Mucosa of gallbladder (tissue), 1 donor: ENCODE data around the gene TAOK2. TPM values are rescaled to one million over a fixed set of nuclear protein-coding genes. Genes with fewer than 3 reads are reported as not detected.
"Not testable (repeated sequence)": the region's sequence is repeated elsewhere in the genome, so short reads cannot be mapped to it uniquely, and the experiment has no call there.

Experiments
- DNase-seq: peaks from one replicate; pipeline ENCODE4 v3.0.0-alpha.2; 2020; ENCODE audit warnings: low spot score
- total RNA-seq: library from RNA; stranded (reverse); gene quantifications from one replicate; pipeline ENCODE4 v1.2.1, GENCODE V29; 2021
- donor health status: DM: no; HTN: no; CAD: no.

The TAOK2 gene
- total RNA-seq, result 67.3 TPM

DNA sequence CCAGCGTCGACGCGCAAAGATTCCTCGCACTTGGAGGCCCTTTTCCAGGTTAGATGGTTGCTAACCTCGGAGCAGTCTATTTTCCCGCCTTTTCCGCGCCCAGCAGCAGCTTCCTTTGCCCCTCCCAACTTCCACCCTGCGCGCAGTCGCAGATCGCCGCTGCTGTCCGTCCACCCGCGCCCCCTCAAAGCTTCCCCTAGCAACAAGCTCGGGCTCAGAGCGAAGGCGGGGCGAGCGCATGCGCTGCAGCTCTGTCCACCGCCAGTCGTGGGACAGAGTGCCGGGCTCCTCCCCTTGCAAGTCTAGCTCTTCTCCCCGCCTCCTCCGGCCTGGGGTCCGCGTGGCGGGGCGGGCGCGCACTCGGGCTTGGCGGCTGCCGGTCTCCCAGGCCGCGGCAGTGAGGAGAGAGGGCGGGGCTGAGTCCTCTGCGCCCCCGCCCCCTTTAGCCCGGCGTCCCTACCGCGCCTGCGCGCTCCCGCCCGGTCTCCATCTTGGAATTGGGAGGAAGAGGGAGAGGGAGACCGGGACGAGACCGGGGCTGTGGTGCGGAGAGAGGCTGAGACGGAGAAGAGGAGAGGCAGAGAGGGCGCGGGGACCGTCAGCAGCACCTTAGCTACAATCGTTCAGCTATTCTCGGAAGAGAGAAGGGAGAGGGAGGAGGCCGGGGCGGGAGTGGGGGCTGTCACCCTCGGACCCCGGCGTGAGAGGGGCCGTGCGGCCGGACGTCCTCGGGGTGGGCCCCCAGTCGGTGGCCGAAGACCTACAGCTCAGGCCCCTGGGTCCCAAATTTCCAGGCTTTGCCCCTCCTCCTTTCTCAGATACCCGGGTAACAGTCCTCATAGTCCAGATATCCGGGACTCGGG lies at the start of gene TAOK2:
Gene TAOK2, plus strand, starts transcription at position 485 of the 863 bp plus-strand sequence. CDS start 3,905 bp downstream, outside the sequence.
- DNase-seq, result peak; percentile 98

DNA sequence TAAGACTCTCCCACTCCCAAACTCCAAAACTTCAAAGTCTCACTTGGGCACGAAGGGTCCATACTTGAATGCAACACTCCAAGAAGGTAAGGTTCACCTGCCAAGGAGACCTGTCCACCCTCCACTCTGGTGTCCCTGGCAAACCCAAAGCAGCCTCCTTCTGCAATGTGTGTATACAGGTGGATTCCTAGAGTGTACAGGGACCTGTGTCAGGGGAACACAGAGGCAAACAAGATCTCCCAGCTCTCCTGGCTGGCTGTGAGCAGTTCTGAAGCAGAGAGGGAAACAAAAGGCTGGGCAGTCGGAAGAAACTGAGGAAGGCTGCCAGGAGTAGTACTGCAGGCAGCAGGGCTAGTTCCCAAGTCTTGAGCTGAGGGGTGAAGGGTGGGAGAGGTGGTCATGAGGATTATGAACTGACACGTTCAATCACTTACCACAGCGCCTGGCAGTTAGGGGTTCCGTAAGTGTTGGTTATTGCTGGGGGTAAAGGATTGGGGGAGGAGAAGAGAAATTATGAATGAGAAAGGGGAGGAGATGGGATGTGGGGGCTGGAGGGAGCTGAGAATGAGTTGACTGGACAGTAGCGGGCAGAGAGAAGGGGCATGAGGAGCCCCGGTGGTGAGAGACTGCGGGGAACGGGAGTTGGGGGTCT lies 48.4 kb upstream of the TAOK2 start:
- DNase-seq, result no peak

DNA sequence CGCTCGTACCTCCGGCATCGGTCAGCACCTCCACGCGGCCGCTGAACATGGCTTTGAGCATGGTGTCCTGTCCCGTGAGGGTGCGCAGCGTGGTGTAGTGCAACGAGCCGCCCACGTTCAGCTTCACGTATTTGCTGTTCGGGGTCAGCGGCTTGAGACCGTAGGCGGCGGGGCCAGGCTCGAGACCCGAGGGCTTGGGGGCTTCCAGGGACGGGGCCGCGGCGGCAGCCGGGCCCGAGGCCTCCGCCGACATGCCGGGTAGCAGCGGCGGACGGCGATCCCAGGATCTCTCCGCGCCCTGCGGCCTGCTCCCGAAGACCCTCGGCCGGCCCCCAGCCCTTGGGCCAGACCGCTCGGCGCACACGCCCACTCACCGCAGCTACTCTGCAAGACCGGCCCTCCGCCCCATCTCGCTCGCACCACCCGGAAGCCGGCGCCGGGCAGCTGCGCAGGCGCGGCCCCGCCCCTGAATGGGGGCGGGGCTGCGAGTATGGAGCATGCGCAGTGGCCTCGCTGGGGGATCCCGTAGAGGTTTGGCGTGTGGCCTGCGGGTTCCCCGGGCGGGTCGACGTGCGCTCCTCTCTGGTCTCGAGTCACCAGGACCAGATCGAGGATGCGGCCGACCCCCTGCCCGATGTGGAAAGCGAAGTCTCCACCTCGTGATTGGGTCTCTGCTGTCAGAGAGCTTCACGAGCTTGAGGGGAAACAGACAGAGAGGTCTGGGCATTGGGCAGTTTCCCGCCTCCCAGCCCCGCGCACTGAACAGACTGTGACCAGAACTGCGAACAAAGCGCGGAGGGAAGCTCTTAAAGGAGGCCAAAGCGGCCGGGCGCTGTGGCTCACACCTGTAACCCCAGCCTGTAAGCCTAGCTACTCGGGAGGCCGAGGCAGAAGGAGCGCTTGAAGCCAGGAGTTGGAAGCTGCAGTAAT lies 47.6 kb upstream of the TAOK2 start, which contains the start of gene KCTD13:
Gene KCTD13, minus strand, starts transcription at position 446 of the 930 bp plus-strand sequence. Its CDS starts 193 bp downstream, at position 253.
- peak; percentile 86 for DNase-seq

DNA sequence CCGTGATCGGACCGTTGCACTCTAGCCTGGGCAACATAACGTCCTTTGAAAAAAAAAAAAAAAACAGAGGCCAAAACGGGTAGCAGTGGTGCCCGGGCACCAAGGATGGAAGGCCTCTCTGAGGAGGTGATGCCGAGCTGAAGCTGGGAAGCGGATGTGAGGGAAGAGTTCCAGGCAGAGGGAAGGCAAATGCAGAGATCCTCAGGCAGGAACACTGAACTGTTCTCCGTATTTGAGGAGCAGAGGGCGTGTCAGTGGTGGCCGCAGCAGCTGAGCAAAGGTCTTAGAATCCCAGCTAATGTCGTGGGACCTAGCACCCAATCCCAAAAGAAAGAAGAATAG lies 47.0 kb upstream of the TAOK2 start:
- peak; percentile 18 for DNase-seq

DNA sequence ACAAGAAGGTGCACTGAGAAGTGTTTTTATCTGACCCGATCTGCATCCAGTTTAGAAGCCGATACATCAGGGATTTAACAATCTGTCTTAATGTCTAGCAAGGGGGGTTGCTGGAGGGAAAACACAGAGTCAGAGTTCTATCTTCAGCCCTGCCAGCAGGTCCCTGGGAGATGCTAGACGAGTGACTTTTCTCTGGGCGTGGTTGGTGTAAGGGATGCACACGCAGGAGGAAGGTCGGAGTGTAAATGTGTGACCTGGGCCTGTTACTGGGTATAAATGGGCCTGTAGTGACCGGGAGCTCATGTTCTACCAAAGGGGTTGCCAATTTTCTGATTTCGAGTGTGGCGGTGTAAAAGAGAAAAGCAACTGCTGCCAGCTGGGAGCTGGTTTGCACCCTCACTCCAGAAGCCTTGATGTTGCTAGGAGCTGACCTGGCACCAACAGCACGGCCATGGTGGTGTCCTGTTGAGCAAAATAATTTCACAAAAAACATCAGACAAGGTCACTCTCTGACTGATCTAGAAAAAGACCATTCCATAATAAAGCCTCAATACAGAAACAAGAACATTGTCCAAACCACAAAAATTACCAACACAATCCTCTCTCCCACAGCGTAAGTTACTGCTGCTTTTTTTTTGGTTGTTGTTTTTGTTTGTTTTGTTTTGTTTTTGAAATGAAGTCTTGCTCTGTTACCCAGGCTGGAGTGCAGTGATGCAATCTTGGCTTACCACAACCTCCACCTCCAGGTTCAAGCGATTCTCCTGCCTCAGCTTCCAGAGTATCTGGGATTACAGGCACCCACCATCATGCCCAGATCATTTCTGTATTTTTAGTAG lies 46.4 kb upstream of the TAOK2 start:
- no peak for DNase-seq

DNA sequence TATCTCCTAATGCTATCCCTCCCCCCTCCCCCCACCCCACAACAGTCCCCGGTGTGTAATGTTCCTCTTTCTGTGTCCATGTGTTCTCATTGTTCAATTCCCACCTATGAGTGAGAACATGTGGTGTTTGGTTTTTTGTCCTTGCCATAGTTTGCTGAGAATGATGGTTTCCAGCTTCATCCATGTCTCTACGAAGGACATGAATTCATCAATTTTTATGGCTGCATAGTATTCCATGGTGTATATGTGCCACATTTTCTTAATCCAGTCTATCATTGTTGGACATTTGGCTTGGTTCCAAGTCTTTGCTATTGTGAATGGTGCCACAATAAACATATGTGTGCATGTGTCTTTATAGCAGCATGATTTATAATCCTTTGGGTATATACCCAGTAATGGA lies 41.9 kb upstream of the TAOK2 start:
- not testable (repeated sequence) for DNase-seq

DNA sequence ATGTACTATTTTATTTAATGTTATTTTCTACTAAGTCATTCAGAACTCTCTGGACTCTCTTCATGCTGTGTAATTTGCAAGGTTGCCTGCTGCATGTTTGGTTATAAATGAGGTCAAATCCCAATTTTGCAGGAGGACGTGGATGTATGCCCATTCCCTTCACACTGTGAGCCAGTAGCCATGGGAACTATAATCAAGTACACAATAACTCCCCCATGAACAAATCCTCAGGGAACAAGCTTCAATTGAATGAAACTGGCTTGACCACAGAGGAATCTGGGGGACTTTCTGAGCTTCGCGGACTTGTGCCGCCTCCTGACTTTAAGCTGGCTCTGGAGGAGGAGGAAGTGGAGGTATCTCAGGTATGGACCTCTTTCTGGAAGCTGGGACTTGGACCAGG lies 33.0 kb upstream of the TAOK2 start:
- no peak for DNase-seq

DNA sequence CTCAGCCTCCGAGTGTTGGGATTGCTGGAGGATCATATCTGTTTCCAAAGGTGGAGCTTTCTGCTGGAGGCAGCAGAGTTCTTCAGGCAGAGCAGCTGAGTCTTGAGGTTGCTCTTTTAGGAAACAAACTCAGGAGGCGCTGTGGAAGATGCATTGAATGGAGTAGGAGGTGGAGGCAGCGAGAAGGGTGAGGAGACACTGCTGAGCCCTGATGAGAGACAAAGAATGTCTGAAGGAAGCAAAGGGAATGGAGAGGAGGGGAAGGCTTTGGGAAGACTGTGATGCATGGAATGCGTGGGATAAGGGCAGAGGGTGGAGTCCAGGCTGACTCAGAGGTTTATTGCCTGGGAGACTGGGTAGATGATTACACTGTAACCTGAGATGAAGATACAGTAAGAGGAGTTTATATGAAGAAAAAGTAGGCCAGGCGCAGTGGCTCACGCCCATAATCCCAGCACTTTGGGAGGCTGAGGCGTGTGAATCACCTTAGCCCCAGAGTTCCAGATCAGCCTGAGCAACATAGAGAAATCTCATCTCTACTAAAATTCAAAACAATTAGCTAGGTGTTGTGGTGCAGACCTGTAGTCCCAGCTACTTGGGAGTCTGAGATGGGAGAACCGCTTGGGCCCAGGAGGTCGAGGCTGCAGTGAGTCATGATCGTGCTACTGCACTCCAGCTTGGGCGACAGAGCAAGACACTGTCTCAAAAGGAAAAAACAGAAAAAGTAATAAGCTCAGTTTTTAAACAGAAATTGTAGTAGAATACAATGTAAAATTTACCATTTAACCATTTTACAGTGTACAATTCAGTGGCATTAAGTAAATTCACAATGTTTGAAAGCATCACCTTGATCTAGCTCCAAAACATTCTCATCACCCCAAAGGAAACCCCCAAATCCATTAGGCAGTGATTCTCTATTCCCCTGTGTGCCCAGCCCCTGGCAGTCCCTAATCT lies 29.5 kb upstream of the TAOK2 start:
- DNase-seq, result peak; percentile 76

DNA sequence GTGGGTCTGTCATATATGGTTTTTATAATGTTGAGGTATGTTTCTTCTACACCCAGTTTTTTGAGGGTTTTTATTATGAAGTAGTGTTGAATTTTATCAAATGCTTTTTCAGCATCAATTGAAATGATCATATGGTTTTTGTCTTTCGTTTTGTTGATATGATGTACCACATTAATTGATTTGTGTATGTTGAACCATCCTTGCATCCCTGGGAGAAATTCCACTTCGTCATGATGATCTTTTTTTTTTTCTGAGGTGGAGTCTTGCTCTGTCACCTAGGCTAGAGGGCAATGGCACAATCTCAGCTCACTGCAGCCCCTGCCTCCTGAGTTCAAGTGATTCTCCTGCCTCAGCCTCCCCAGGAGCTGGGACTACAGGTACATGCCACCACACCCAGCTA lies 25.8 kb upstream of the TAOK2 start:
- DNase-seq, result no peak

DNA sequence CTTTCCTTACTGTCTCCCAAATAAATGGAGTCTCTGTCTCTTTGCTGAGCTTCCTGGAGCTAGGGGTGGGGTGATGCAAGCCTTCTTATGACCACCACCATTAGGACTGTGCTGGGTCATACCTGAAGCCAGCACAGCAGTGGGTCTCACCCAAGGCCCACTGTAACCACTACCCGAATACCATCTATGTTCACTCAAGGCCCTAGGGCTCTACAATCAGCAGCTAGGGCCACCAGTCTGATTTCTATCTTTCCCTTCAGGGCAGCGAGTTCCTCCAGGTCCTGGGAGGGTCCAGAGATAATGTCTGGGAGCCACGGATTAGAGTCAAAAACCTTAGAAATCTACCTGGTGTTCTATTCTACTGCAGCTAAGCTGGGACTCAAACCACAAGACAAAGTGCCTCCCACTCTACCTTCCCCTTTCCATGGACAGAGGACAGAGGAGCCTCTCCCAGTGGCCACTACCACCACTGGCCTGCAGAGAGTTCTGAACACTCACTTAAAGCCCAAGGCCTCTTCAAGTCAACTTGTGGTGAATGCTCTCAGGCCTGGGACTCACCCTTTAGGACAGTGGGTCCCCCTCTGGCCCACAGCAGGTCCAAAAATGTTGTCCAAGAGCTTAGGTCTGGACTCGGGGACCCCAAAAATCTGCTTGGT lies 22.7 kb upstream of the TAOK2 start:
- no peak for DNase-seq

DNA sequence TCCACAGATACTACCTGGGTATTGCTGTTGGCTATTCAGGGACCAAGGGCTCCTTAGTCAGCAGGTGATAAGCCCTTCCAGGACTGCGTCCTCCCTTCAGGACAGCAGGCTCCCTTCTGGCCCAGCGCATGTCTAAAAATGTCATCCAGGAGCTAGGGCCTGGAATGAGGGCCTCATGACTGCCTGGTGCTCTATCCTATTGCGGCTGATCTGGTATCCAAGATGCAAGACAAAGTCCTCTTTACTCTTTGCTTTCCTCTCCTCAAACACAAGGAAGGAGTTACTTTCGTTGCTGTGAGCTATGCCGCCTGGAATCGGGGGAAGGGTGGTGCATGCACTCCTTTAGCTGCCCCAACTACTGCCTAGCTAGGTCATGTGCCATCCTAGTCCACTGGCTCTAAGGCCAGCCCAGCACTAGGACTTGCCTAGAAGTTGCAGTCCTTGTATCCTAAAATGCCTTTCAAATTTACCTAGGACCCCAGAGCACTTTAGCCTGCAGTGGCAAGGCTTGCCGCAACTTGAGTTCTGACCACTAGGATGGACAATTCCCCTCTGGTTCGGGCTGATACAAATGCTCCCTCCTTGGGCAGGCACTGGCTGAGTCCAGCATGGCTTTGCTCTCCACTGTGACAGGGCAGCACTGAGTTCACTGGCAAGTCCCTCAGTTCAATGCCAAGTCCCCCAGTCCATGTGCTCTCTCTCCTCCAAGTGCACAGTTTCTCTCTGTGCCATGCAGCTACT lies 21.9 kb upstream of the TAOK2 start:
- DNase-seq, result no peak

DNA sequence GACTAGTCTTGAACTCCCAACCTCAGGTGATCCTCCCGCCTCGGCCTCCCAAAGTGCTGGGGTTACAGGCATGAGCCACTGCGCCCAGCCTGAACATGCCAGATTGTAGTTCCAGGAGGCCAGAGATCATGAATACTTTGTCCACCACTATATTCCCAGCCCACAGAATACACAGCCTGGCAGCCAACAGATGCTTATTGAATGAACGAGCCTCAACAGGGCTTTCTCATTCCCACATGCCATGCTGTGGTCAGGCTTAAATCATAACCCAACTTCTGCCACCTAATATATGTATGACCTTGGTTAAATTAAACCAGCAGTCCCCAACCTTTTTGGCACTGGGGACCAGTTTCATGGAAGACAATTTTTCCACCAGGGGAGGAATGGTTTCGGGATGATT lies 14.9 kb upstream of the TAOK2 start:
- DNase-seq, result no peak

DNA sequence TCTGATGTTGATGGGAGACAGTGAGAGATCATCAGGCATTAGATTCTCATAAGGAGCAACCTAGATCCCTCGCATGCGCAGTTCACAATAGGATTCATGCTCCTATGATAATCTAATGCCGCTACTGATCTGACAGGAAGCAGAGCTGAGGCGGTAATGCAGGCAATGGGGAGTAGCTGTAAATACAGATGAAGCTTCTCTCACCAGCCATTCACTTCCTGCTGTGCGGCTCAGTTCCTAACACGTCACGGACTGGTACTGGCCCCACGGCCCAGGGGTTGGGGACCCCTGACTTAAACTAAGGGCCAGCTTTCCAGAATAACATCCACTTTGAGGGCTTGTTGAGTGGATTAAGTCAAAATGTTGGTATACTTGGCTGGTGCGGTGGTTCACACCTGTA lies 14.4 kb upstream of the TAOK2 start:
- DNase-seq, result no peak

DNA sequence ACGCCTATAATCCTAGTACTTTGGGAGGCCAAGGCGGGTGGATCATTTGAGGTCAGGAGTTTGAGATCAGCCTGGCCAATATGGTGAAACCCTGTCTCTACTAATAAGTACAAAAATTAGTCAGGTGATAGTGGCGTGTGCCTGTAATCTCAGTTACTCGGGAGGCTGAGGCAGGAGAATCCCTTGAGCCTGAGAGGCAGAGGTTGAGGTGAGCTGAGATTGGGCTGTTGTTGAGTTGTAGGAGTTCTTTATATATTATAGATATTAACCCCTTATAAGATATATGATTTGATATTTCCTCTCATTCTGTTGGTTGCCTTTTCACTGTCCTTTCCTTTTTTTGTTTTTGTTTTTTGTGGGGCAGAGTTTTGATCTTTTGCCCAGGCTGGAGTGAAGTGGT lies 13.8 kb upstream of the TAOK2 start:
- not testable (repeated sequence) for DNase-seq

DNA sequence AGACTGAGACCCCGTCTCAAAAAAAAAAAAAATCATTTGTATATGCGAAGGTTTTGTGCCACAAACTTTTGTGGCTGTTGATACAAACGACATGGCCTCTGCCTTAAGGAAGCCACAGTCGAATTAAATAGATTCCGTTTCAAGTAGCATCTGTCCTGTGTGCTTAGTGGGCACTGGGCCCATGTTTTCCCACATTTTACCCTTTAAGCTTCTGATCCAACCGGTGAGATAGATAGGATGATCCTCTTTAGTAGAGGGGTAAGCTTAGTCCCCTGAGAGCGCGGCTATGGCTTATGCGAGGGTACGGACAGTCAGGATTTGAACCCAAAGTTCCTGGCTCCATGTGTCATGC lies 12.6 kb upstream of the TAOK2 start:
- no peak for DNase-seq

DNA sequence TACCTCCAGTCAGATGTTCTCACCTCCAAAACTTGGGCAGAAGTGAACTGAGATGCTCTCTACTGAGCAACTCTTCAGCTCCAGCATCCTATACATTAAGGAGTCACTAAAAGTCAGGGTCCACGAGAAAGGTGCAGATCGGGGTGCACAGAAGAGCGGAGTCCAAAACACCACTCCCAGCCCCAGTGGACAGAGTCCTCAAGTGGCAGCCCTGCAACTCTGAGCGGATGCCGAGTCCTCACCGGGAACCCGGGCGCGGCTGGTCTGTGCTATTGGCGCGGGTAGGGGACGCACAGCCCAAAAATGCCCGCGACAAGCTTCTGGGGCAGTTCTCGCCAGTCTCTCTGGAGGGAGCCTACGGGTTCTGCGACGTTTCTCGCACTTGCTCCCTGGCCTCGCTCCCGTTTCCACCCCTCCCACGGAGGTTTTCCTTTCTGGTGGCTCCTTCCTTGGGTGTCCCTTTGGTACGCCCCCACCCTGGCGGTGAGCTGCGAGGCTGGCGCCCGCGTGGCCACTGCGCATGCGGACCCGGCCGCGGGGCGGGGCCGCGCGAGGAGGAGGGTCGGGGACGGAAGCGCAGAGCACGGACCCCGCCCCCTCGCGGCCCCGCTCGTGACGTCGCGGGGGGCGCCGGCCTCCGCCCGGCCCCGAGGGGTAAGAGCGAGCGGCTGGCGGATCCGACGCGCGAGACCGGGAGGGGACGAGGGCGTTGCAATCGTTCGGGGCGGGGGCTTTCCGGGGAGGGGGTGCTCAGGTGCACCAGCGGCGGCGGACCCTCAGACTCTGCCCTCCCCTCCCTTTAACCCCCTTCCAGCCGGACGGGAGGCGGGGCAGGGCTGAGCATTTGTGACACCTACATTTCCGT lies 12.0 kb upstream of the TAOK2 start, which contains the start of gene TMEM219:
Gene TMEM219, plus strand, starts transcription at position 601 of the 865 bp plus-strand sequence. CDS start 1,065 bp downstream, outside the sequence.
- DNase-seq, result peak; percentile 92

DNA sequence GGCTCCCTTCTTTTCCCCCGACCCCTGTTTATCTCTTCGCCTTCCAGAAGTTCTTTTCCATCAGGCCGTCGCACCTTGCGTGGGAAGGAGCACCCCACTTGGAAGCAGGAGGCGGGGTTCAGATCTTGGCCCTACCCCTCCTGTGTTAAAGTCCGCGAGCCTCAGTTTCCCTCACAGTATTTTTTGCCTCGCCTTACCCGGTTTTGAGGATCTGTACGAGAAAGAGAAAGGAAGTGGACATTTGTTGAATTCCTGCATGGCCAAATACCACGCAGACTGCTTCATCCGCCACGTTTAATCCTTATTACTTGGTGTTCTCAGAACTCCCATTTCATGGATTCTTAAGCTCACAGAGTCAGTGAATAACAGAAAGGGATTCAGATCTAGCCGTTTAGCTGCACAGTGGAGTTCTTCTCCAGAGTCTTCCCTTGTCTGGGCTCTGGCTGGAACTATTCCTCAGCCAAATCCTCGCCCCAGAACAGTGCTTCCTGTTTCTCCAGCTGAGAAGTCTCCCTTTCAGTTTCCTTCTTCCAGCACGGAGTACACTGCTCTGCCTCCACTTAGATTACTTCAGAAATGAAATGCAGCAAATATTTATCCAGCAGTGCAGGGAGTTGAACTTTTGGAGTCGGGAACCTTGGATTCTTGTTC lies 11.2 kb upstream of the TAOK2 start:
- DNase-seq, result no peak
